Tibial nerve (tissue), 4 donors: ENCODE measurements around the gene CDC42BPB.

ENCODE experiments used
- EP300 ChIP-seq, 2 donors: sonication (generic); formaldehyde crosslinking; IDR thresholded peaks; one replicate each; pipeline ENCODE4 v1.6.1; 2017; ENCODE audit warnings: antibody characterized with exemption in 2 of 2, mild to moderate bottlenecking in 1 of 2
- POLR2A ChIP-seq, 2 donors: fragments of 450-650 bp; IDR thresholded peaks; one replicate each; pipeline ENCODE4 v1.6.1; 2017; ENCODE audit warnings: antibody characterized with exemption in 2 of 2, mild to moderate bottlenecking in 2 of 2, moderate library complexity in 2 of 2
- TF ChIP-seq, protein P1 (sequence below), 5 experiments: fragments of 200-600 bp in 3 of 5; fragments of 450-650 bp in 2 of 5; sonication (generic) in 3 of 5; IDR thresholded peaks; one replicate each; pipeline ENCODE4 v1.5.1; 2016 to 2019; ENCODE audit warnings: antibody characterized with exemption in 5 of 5, mild to moderate bottlenecking in 3 of 5, moderate library complexity in 2 of 5

DNA sequence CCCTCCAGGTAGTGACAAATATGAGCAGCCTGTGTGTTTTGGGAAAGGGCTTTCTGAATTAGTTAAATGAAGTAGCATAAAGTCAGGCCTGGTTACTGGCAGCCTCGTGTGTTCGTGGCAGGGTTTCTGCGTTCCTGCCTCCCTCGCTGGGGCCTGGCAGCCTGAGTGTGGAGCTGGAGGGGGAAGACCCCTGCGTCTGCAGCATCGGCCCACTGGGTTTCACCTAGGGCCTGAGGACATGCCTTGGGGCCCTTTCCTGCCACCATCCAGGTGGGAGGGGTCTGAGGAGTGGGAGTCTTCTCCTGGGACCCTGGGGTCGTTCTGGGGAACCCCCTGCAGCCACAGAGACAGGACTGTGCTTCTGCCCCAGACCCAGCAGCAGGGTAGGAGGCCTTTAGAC lies 155.3 kb downstream of the CDC42BPB start:
- TF ChIP-seq, protein P1, sequence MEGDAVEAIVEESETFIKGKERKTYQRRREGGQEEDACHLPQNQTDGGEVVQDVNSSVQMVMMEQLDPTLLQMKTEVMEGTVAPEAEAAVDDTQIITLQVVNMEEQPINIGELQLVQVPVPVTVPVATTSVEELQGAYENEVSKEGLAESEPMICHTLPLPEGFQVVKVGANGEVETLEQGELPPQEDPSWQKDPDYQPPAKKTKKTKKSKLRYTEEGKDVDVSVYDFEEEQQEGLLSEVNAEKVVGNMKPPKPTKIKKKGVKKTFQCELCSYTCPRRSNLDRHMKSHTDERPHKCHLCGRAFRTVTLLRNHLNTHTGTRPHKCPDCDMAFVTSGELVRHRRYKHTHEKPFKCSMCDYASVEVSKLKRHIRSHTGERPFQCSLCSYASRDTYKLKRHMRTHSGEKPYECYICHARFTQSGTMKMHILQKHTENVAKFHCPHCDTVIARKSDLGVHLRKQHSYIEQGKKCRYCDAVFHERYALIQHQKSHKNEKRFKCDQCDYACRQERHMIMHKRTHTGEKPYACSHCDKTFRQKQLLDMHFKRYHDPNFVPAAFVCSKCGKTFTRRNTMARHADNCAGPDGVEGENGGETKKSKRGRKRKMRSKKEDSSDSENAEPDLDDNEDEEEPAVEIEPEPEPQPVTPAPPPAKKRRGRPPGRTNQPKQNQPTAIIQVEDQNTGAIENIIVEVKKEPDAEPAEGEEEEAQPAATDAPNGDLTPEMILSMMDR (IDR thresholded peaks at IDR 0.05): no peak
- no peak for TF ChIP-seq EP300 (IDR thresholded peaks at IDR 0.05)
- TF ChIP-seq POLR2A (IDR thresholded peaks at IDR 0.05): no peak
